HEK293 (cell line): ENCODE data around the gene TPSG1.

Experiments
- CTCF ChIA-PET: fragments of 350-600 bp; formaldehyde crosslinking; extraction: SDS; loops from one replicate; lab custom pipeline; 2021; ENCODE audit warnings: antibody characterized with exemption; lab: Yijun Ruan, JAX
- POLR2A ChIA-PET: fragments of 300-600 bp; formaldehyde crosslinking; extraction: SDS; loops from one replicate; lab custom pipeline; 2020; ENCODE audit warnings: antibody characterized with exemption, inconsistent platforms; lab: Yijun Ruan, JAX
- H3K27ac ChIP-seq: fragments of 200-500 bp; sonication (Bioruptor generic); 2 replicates; pipeline ENCODE4 v1.5.1; 2014; ENCODE audit warnings: low read depth, low read length, control low read depth, inconsistent platforms; ENCODE audit errors: extremely low read depth
- H3K36me3 ChIP-seq, 2 experiments: fragments of 200-500 bp in 1 of 2; sonication (Bioruptor generic) in 1 of 2; 1 replicate in 1 of 2; 2 replicates in 1 of 2; pipeline ENCODE4 v1.5.1; 2014 to 2017; ENCODE audit warnings: inconsistent platforms in 2 of 2, low read length in 2 of 2; ENCODE audit not compliant: control insufficient read depth in 2 of 2, insufficient read depth in 1 of 2
- H3K4me1 ChIP-seq: fragments of 200-500 bp; sonication (Bioruptor generic); 2 replicates; pipeline ENCODE4 v1.5.1; 2014; ENCODE audit warnings: mild to moderate bottlenecking, low read length, inconsistent platforms; ENCODE audit not compliant: control insufficient read depth, insufficient read depth
- H3K4me3 ChIP-seq: 2 replicates; pipeline ENCODE4 v1.5.1; 2011; ENCODE audit warnings: low read depth, mild to moderate bottlenecking, control low read depth, low read length, moderate library complexity
- H3K9me3 ChIP-seq: fragments of 200-500 bp; sonication (Bioruptor generic); 2 replicates; pipeline ENCODE4 v1.5.1; 2014; ENCODE audit warnings: low read depth, low read length, inconsistent platforms; ENCODE audit not compliant: control insufficient read depth, insufficient read depth
- EGR2 ChIP-seq: fragments of 450-650 bp; formaldehyde crosslinking; IDR thresholded peaks from 2 replicates; pipeline ENCODE4 v1.5.1; 2016; ENCODE audit warnings: low read depth, missing biosample characterization, missing genetic modification characterization
- FEZF1 ChIP-seq: fragments of 450-650 bp; formaldehyde crosslinking; IDR thresholded peaks from 2 replicates; pipeline ENCODE4 v1.5.1; 2016; ENCODE audit warnings: missing biosample characterization, missing genetic modification characterization
- GLI2 ChIP-seq: fragments of 450-650 bp; formaldehyde crosslinking; IDR thresholded peaks from 2 replicates; pipeline ENCODE4; 2017; ENCODE audit warnings: missing biosample characterization, missing genetic modification characterization, low read depth, borderline replicate concordance
- GLIS1 ChIP-seq: fragments of 450-650 bp; formaldehyde crosslinking; IDR thresholded peaks from 2 replicates; pipeline ENCODE4 v1.5.1; 2016; ENCODE audit warnings: missing biosample characterization, missing genetic modification characterization
- GLIS2 ChIP-seq: fragments of 450-650 bp; formaldehyde crosslinking; IDR thresholded peaks from 2 replicates; pipeline ENCODE4 v1.5.1; 2016; ENCODE audit warnings: missing biosample characterization, missing genetic modification characterization
- WT1 ChIP-seq: fragments of 450-650 bp; formaldehyde crosslinking; IDR thresholded peaks from 2 replicates; pipeline ENCODE4 v1.5.1; 2016; ENCODE audit warnings: missing biosample characterization, missing genetic modification characterization
- ZFHX2 ChIP-seq: fragments of 450-650 bp; formaldehyde crosslinking; conservative IDR thresholded peaks from 2 replicates; pipeline ENCODE4 v1.5.1; 2016; ENCODE audit warnings: missing biosample characterization, missing genetic modification characterization
- ZIC2 ChIP-seq: fragments of 450-650 bp; formaldehyde crosslinking; IDR thresholded peaks from 2 replicates; pipeline ENCODE4 v1.5.1; 2016; ENCODE audit warnings: missing biosample characterization, missing genetic modification characterization
- ZNF140 ChIP-seq: fragments of 450-650 bp; formaldehyde crosslinking; IDR thresholded peaks from 2 replicates; pipeline ENCODE4 v1.5.1; 2016; ENCODE audit warnings: missing biosample characterization, missing genetic modification characterization
- ZNF335 ChIP-seq: fragments of 450-650 bp; formaldehyde crosslinking; conservative IDR thresholded peaks from 2 replicates; pipeline ENCODE4 v1.5.1; 2016; ENCODE audit warnings: missing biosample characterization, missing genetic modification characterization
- ZNF341 ChIP-seq: fragments of 450-650 bp; formaldehyde crosslinking; IDR thresholded peaks from 2 replicates; pipeline ENCODE4; 2016; ENCODE audit warnings: low read depth, missing biosample characterization, missing genetic modification characterization
- ZNF354C ChIP-seq: fragments of 450-650 bp; formaldehyde crosslinking; IDR thresholded peaks from 2 replicates; pipeline ENCODE4 v1.5.1; 2016; ENCODE audit warnings: missing biosample characterization, missing genetic modification characterization, low read depth, borderline replicate concordance
- ZNF510 ChIP-seq: fragments of 450-650 bp; formaldehyde crosslinking; IDR thresholded peaks from 2 replicates; pipeline ENCODE4 v1.5.1; 2018; ENCODE audit warnings: mild to moderate bottlenecking, missing genetic modification characterization, missing biosample characterization; ENCODE audit not compliant: insufficient replicate concordance
- ZNF626 ChIP-seq: fragments of 450-650 bp; sonication (Bioruptor Pico); formaldehyde crosslinking; IDR thresholded peaks from 2 replicates; pipeline ENCODE4 v1.5.1; 2018; ENCODE audit warnings: missing biosample characterization, missing genetic modification characterization, inconsistent platforms
- ZNF660 ChIP-seq: fragments of 450-650 bp; IDR thresholded peaks from 2 replicates; pipeline ENCODE4 v1.5.1; 2018; ENCODE audit warnings: missing biosample characterization, mild to moderate bottlenecking, missing genetic modification characterization
- TF ChIP-seq, protein P1 (sequence below): fragments of 450-650 bp; formaldehyde crosslinking; IDR thresholded peaks from 2 replicates; pipeline ENCODE4 v1.5.1; 2016; ENCODE audit warnings: missing biosample characterization, missing genetic modification characterization, low read depth
- TF ChIP-seq, protein P2 (sequence below): fragments of 450-650 bp; formaldehyde crosslinking; IDR thresholded peaks from 2 replicates; pipeline ENCODE4 v1.5.1; 2016; ENCODE audit warnings: missing biosample characterization, missing genetic modification characterization

The TPSG1 gene

DNA sequence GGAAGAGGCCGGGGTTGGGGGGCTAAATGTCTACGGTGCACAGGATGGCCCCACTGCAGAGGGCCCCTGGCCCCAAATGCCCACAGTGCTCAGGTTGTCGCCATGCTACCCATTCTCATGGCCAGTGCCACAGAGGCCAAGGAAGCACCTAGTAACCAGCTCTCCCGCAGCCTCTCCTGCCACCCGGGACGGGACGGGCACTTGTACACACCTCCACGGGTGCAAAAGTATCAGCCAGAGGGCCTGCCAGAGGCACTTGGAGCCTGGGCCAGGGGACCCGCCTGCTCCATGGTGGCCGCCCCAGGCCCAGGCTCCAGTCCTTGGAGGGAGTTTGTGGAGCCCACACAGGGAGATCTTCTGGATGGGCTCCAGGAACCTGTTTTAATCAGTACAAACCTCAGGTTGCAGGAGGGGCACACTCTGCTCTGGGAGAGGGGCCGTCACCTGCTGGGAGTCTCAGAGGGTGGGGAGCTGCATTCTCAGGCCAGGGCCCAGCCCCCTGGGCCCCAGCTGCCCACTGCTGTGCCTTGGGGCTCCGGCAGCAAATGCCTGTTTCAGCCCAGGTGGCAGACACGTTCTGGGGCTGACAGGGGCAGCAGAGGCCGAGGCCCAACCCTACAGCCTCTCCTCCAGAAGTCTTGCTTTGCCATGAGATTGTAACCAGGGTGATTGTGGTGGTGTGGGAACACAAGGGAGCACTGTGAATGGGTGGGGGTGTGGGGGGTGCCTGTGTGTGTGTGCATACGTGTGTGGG is 38.7 kb upstream of the TPSG1 start:
- Histone ChIP-seq H3K27ac (no peak overlapping the region), H3K4me3 (no peak overlapping the region), H3K36me3 (no peaks in the 10 kb centered on the region), H3K4me1 (no peaks in the 10 kb centered on the region), H3K9me3 (no peaks in the 10 kb centered on the region)
- CTCF ChIA-PET, result no interaction called here
- POLR2A ChIA-PET, result interaction anchor here (0.6 kb wide), 1 partner anchor 82 kb away, joined by 5 read pairs; no protein-coding TSS in a partner anchor
- TF ChIP-seq GLIS1 (tag by site-specific recombination) (peak; percentile 55), ZIC2 (peak; percentile 49), ZNF510 (no peak), ZNF335 (tag by site-specific recombination) (peak; percentile 38), FEZF1 (no peak), ZNF354C (no peak), GLI2 (tag by site-specific recombination) (no peak), WT1 (tag by site-specific recombination) (no peak), ZNF660 (tag by site-specific recombination) (no peak)
- TF ChIP-seq, protein P1, sequence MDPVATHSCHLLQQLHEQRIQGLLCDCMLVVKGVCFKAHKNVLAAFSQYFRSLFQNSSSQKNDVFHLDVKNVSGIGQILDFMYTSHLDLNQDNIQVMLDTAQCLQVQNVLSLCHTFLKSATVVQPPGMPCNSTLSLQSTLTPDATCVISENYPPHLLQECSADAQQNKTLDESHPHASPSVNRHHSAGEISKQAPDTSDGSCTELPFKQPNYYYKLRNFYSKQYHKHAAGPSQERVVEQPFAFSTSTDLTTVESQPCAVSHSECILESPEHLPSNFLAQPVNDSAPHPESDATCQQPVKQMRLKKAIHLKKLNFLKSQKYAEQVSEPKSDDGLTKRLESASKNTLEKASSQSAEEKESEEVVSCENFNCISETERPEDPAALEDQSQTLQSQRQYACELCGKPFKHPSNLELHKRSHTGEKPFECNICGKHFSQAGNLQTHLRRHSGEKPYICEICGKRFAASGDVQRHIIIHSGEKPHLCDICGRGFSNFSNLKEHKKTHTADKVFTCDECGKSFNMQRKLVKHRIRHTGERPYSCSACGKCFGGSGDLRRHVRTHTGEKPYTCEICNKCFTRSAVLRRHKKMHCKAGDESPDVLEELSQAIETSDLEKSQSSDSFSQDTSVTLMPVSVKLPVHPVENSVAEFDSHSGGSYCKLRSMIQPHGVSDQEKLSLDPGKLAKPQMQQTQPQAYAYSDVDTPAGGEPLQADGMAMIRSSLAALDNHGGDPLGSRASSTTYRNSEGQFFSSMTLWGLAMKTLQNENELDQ, result no peak
- TF ChIP-seq, protein P2, sequence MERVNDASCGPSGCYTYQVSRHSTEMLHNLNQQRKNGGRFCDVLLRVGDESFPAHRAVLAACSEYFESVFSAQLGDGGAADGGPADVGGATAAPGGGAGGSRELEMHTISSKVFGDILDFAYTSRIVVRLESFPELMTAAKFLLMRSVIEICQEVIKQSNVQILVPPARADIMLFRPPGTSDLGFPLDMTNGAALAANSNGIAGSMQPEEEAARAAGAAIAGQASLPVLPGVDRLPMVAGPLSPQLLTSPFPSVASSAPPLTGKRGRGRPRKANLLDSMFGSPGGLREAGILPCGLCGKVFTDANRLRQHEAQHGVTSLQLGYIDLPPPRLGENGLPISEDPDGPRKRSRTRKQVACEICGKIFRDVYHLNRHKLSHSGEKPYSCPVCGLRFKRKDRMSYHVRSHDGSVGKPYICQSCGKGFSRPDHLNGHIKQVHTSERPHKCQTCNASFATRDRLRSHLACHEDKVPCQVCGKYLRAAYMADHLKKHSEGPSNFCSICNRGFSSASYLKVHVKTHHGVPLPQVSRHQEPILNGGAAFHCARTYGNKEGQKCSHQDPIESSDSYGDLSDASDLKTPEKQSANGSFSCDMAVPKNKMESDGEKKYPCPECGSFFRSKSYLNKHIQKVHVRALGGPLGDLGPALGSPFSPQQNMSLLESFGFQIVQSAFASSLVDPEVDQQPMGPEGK (tag by site-specific recombination), result peak; percentile 19; the same call in 1 of the 2 replicates

DNA sequence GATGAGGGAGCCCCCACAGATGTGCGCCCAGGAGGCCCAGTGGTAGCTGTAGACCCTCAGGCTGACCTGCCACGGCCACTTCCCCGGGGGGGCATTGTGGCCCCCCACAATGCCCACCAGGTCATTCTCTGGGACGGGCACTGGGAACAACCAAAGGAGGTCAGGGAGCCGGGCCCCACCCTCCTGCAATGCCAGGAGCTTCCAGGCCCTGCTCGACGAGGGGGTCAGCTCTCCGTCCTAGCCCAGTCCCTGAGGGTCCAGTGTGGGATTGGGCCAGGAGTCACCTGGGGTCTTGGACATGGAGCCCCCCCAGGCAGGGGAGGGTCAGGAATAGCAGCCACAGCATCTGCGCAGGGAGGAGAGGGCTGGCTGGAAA is 37.8 kb upstream of the TPSG1 start:
- H3K4me1 ChIP-seq, result no peaks in the 10 kb centered on the region
- no peaks in the 10 kb centered on the region for H3K9me3 ChIP-seq
- POLR2A ChIA-PET, result no interaction called here
- no peak overlapping the region for H3K4me3 ChIP-seq
- no peaks in the 10 kb centered on the region for H3K36me3 ChIP-seq
- TF ChIP-seq ZNF341 (tag by site-specific recombination) (peak; percentile 37), GLIS2 (tag by site-specific recombination) (peak; percentile 45), ZNF626 (no peak)
- no peak overlapping the region for H3K27ac ChIP-seq
- CTCF ChIA-PET, result interaction anchor here (0.6 kb wide), 1 partner anchor 101 kb away, joined by 8 read pairs; no protein-coding TSS in a partner anchor

DNA sequence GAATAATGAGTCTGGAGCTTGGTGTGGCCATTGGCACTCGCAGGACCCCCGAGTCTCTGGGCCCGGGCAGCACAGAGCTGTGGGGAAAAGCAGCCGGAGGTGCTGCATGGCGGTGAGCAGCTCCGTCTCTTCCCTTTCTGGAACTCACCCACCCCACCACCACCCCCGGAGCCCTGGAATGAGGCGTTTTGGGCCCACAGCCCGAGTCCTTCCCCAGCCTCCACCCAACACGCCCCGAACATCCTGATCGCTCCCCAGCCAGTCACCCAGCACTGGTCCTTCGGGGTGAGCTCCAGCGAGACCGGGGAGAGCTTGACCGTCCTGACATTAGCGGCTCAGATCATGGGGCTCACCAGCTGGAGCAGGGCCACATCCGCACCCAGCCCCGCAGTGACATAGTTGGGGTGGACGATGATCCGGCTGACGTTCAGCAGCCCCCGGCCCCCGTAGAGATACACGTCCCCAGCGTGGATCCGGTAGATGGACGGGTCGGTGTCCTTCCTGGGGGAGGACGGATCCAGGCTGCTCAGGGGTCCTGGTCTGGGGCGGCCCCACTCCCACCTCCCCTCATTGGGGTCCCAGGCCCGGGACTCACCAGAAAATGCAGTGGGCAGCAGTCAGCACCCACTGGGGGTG is 37.3 kb upstream of the TPSG1 start:
- ChIA-PET CTCF (no interaction called here), POLR2A (no interaction called here)
- TF ChIP-seq EGR2 (tag by site-specific recombination), result peak; percentile 21; the same call in 1 of the 2 replicates
- TF ChIP-seq ZFHX2 (tag by site-specific recombination), result peak; percentile 33; the same call in 1 of the 2 replicates
- TF ChIP-seq ZNF140, result no peak
- Histone ChIP-seq H3K9me3 (no peaks in the 10 kb centered on the region), H3K36me3 (no peaks in the 10 kb centered on the region), H3K4me1 (no peaks in the 10 kb centered on the region), H3K27ac (no peak overlapping the region), H3K4me3 (no peak overlapping the region)
